Calu3 (cell line): ENCODE data around the gene CCDC106. TPM values are rescaled to one million over a fixed set of nuclear protein-coding genes. Genes with fewer than 3 reads are reported as not detected.
A peak's percentile ranks its signal among the peaks of the same experiment; 100 is the strongest.

Experiments used
- BruUV-seq: library from RNA; stranded (reverse); fragments of 400-500 nt; replicated peaks from 2 replicates; lab custom pipeline; 2021; lab: Mats Ljungman, UMichigan
- CTCF ChIA-PET: fragments of 300-600 bp; sonication (Branson Sonifier 250); formaldehyde crosslinking; loops from one replicate; lab custom pipeline; 2022; ENCODE audit warnings: antibody characterized with exemption; lab: Charles Lee
- DNase-seq: peaks from one replicate; pipeline ENCODE4 v3.0.0; 2022
- H3K27ac Mint-ChIP-seq: one replicate; pipeline ENCODE4 v1.8.0; 2022; ENCODE audit warnings: mixed read lengths; ENCODE audit not compliant: unreplicated experiment
- H3K27me3 Mint-ChIP-seq: one replicate; pipeline ENCODE4 v1.8.0; 2022; ENCODE audit warnings: mixed read lengths; ENCODE audit not compliant: unreplicated experiment
- H3K36me3 Mint-ChIP-seq: one replicate; pipeline ENCODE4 v1.8.0; 2022; ENCODE audit warnings: mild to moderate bottlenecking, moderate library complexity, mixed read lengths; ENCODE audit not compliant: insufficient read depth, unreplicated experiment
- H3K4me1 Mint-ChIP-seq: one replicate; pipeline ENCODE4 v1.8.0; 2022; ENCODE audit warnings: mild to moderate bottlenecking, low read depth, mixed read lengths; ENCODE audit not compliant: unreplicated experiment
- H3K4me3 Mint-ChIP-seq: one replicate; pipeline ENCODE4 v1.8.0; 2022; ENCODE audit warnings: mild to moderate bottlenecking, low read depth, moderate library complexity, mixed read lengths; ENCODE audit not compliant: unreplicated experiment
- H3K9me3 Mint-ChIP-seq: one replicate; pipeline ENCODE4 v1.8.0; 2022; ENCODE audit warnings: low read depth, mixed read lengths; ENCODE audit not compliant: unreplicated experiment
- CTCF ChIP-seq: fragments of 200-600 bp; IDR thresholded peaks from one replicate; pipeline ENCODE4 v1.8.0; 2022; ENCODE audit warnings: antibody characterized with exemption; ENCODE audit not compliant: unreplicated experiment
- intact Hi-C: fragments of 100-400 bp; cut with micrococcal nuclease; formaldehyde crosslinking; loops from one replicate; pipeline ENCODE4 v1.10.0; 2022; ENCODE audit not compliant: unreplicated experiment
- total RNA-seq: library from RNA; stranded (reverse); gene quantifications from 2 replicates; pipeline ENCODE4 v1.2.3, GENCODE V29; 2022

The CCDC106 gene
- total RNA-seq, 1 experiment from 2014 or later: 12.7 TPM

- DNase-seq: no peak
- intact Hi-C loops: no loop called here
- Mint-ChIP-seq H3K27me3 (no peaks in the 10 kb centered on the region), H3K9me3 (no peaks in the 10 kb centered on the region), H3K36me3 (peaks cover 72% of the 10 kb centered on the region), H3K27ac (peak overlapping the region; percentile 81), H3K4me1 (peaks cover 10% of the 10 kb centered on the region), H3K4me3 (peak overlapping the region; percentile 87)
- TF ChIP-seq CTCF: no peak
- BruUV-seq: no TSS peak
- CTCF ChIA-PET: no interaction called here
These were observed 714 bp downstream of the CCDC106 start for GRCh38 chr19:55648585-55649267.

- Mint-ChIP-seq H3K27ac (peak overlapping the region; percentile 81), H3K36me3 (peaks cover 72% of the 10 kb centered on the region), H3K9me3 (no peaks in the 10 kb centered on the region), H3K4me3 (peak overlapping the region; percentile 87), H3K4me1 (peaks cover 3% of the 10 kb centered on the region), H3K27me3 (no peaks in the 10 kb centered on the region)
- intact Hi-C loops: loop anchor here (10.0 kb wide), 1 partner anchor 155 kb away; no protein-coding TSS in a partner anchor
- TF ChIP-seq CTCF: no peak
- CTCF ChIA-PET: no interaction called here
- BruUV-seq: no TSS peak
- no peak for DNase-seq
These were observed 1.5 kb downstream of the CCDC106 start for GRCh38 chr19:55649268-55650125.

- intact Hi-C loops: loop anchor here (10.0 kb wide), 1 partner anchor 155 kb away; no protein-coding TSS in a partner anchor
- Mint-ChIP-seq H3K27ac (no peak overlapping the region), H3K36me3 (peaks cover 73% of the 10 kb centered on the region)
These were observed 2.1 kb downstream of the CCDC106 start for GRCh38 chr19:55650126-55650557.

More at GRCh38 chr19:55650126-55650557, 2.1 kb downstream of the CCDC106 start:
- Mint-ChIP-seq H3K4me1 (no peaks in the 10 kb centered on the region), H3K27me3 (no peaks in the 10 kb centered on the region), H3K9me3 (no peaks in the 10 kb centered on the region), H3K4me3 (peak overlapping the region; percentile 87)
- CTCF ChIA-PET: no interaction called here
- no TSS peak for BruUV-seq
- no peak for TF ChIP-seq CTCF
- DNase-seq: no peak
